Vagina (tissue), 2 donors: ENCODE measurements around the gene TRIM39. TPM values are rescaled to one million over a fixed set of nuclear protein-coding genes. Genes with fewer than 3 reads are reported as not detected.
"Not testable (repeated sequence)": the region's sequence is repeated elsewhere in the genome, so short reads cannot be mapped to it uniquely, and the experiment has no call there.

Source experiments
- DNase-seq, 2 donors: peaks; one replicate each; pipeline ENCODE4 v3.0.0-alpha.2; 2017; ENCODE audit errors: extremely low spot score in 2 of 2
- H3K27ac ChIP-seq: fragments of 200-600 bp; sonication (generic); one replicate; pipeline ENCODE4 v1.5.1; 2019
- H3K27me3 ChIP-seq: fragments of 200-600 bp; sonication (generic); one replicate; pipeline ENCODE4 v1.5.1; 2019
- H3K36me3 ChIP-seq, 2 donors: fragments of 200-600 bp; sonication (generic); one replicate each; pipeline ENCODE4 v1.5.1; 2017 to 2019
- H3K4me1 ChIP-seq: fragments of 200-600 bp; sonication (generic); one replicate; pipeline ENCODE4 v1.5.1; 2019
- H3K4me3 ChIP-seq, 2 donors: fragments of 200-600 bp; sonication (generic); 1 replicate in 1 of 2; 2 replicates in 1 of 2; pipeline ENCODE4 v1.5.1; 2016 to 2019
- H3K9me3 ChIP-seq: fragments of 200-600 bp; sonication (generic); one replicate; pipeline ENCODE4 v1.5.1; 2019
- CTCF ChIP-seq, 3 experiments: fragments of 450-650 bp in 2 of 3; fragments of 200-600 bp in 1 of 3; sonication (generic) in 1 of 3; IDR thresholded peaks; one replicate each; pipeline ENCODE4 v1.5.1; 2017 to 2019; ENCODE audit warnings: antibody characterized with exemption in 3 of 3, mild to moderate bottlenecking in 2 of 3, moderate library complexity in 2 of 3
- POLR2A ChIP-seq, 2 donors: fragments of 450-650 bp; IDR thresholded peaks; one replicate each; pipeline ENCODE4 v1.6.1; 2017; ENCODE audit warnings: antibody characterized with exemption in 2 of 2, mild to moderate bottlenecking in 2 of 2, moderate library complexity in 2 of 2
- POLR2AphosphoS5 ChIP-seq, 2 donors: sonication (generic); formaldehyde crosslinking; IDR thresholded peaks; one replicate each; pipeline ENCODE4 v1.9.0; 2017; ENCODE audit warnings: antibody characterized with exemption in 2 of 2, mild to moderate bottlenecking in 2 of 2, low read depth in 1 of 2; ENCODE audit not compliant: insufficient read depth in 1 of 2
- intact Hi-C: fragments of 100-400 bp; cut with DNase I; formaldehyde crosslinking; loops from one replicate; pipeline ENCODE4 v1.15.1; 2023
- total RNA-seq: library from RNA; depleted of rRNA; stranded (reverse); fragments of >200 nt; gene quantifications from one replicate; pipeline ENCODE4 v1.2.3, GENCODE V29; 2016

The TRIM39 gene
- 10.1 TPM for total RNA-seq

- H3K27ac ChIP-seq, result peak within 1 kb of the TSS; percentile 90
- no peaks in the 10 kb centered on the region for H3K9me3 ChIP-seq
- H3K36me3 ChIP-seq, result peaks cover 0 to 24% of the 10 kb centered on the region in 2 donors
- H3K4me3 ChIP-seq, result peak within 1 kb of the TSS; percentile 71 to 91
- DNase-seq, result peak in 1 of 2 donors; percentile 91
- peak in 1 of 2 donors; percentile 62 for TF ChIP-seq POLR2A (IDR thresholded peaks at IDR 0.05)
- TF ChIP-seq POLR2AphosphoS5 (IDR thresholded peaks at IDR 0.05; ENCODE audit: insufficient read depth in 1 of 2, low read depth in 1 of 2), result peak; percentile 70 to 93
- TF ChIP-seq CTCF (IDR thresholded peaks at IDR 0.05), result no peak
- no peaks in the 10 kb centered on the region for H3K27me3 ChIP-seq
- H3K4me1 ChIP-seq, result peaks cover 52% of the 10 kb centered on the region
- intact Hi-C loops, result no loop called here
Measured at GRCh38 chr6:30326526-30327231, at the start of gene TRIM39. TSS of gene TRIM39 (plus strand) at chr6:30326927. CDS start at chr6:30329318, 2,391 bp downstream.

GRCh38 chr6:30280988-30281387, 45.7 kb upstream of the TRIM39 start:
- H3K36me3 ChIP-seq, H3K4me3 ChIP-seq, H3K27me3 ChIP-seq, H3K27ac ChIP-seq, DNase-seq, intact Hi-C loops, H3K4me1 ChIP-seq: not testable (repeated sequence)
- H3K9me3 ChIP-seq, result peaks cover 67% of the 10 kb centered on the region

GRCh38 chr6:30282522-30282921, 44.2 kb upstream of the TRIM39 start:
- DNase-seq, result no peak
- H3K36me3 ChIP-seq, result peaks cover 0 to 7% of the 10 kb centered on the region in 2 donors
- TF ChIP-seq POLR2AphosphoS5 (IDR thresholded peaks at IDR 0.05; ENCODE audit: insufficient read depth in 1 of 2, low read depth in 1 of 2), result no peak
- no peak for TF ChIP-seq POLR2A (IDR thresholded peaks at IDR 0.05)
- no peak for TF ChIP-seq CTCF (IDR thresholded peaks at IDR 0.05)
- no peaks in the 10 kb centered on the region for H3K4me1 ChIP-seq
- peaks cover 70% of the 10 kb centered on the region for H3K9me3 ChIP-seq
- intact Hi-C loops, result no loop called here
- H3K27me3 ChIP-seq, result no peaks in the 10 kb centered on the region
- no peak overlapping the region for H3K4me3 ChIP-seq
- no peak overlapping the region for H3K27ac ChIP-seq

GRCh38 chr6:30283761-30284160, 43.0 kb upstream of the TRIM39 start:
- no peak for DNase-seq
- TF ChIP-seq CTCF (IDR thresholded peaks at IDR 0.05) (no peak), POLR2A (IDR thresholded peaks at IDR 0.05) (no peak), POLR2AphosphoS5 (IDR thresholded peaks at IDR 0.05; ENCODE audit: insufficient read depth in 1 of 2, low read depth in 1 of 2) (no peak)
- H3K27ac ChIP-seq, result no peak overlapping the region
- H3K4me1 ChIP-seq, result no peaks in the 10 kb centered on the region
- H3K27me3 ChIP-seq, result no peaks in the 10 kb centered on the region
- intact Hi-C loops, result no loop called here
- peaks cover 0 to 12% of the 10 kb centered on the region in 2 donors for H3K36me3 ChIP-seq
- peaks cover 67% of the 10 kb centered on the region for H3K9me3 ChIP-seq
- H3K4me3 ChIP-seq, result no peak overlapping the region

GRCh38 chr6:30287139-30287538, 39.6 kb upstream of the TRIM39 start:
- peaks cover 0 to 43% of the 10 kb centered on the region in 2 donors for H3K36me3 ChIP-seq
- intact Hi-C loops, result no loop called here
- H3K4me3 ChIP-seq, result no peak overlapping the region
- H3K4me1 ChIP-seq, result no peaks in the 10 kb centered on the region
- no peak overlapping the region for H3K27ac ChIP-seq
- peaks cover 39% of the 10 kb centered on the region for H3K9me3 ChIP-seq
- TF ChIP-seq POLR2AphosphoS5 (IDR thresholded peaks at IDR 0.05; ENCODE audit: insufficient read depth in 1 of 2, low read depth in 1 of 2), result no peak
- TF ChIP-seq CTCF (IDR thresholded peaks at IDR 0.05), result no peak
- no peak for TF ChIP-seq POLR2A (IDR thresholded peaks at IDR 0.05)
- H3K27me3 ChIP-seq, result no peaks in the 10 kb centered on the region
- no peak for DNase-seq
